ENCODE results near the gene ADCK2.

ADCK2 gene

DNA sequence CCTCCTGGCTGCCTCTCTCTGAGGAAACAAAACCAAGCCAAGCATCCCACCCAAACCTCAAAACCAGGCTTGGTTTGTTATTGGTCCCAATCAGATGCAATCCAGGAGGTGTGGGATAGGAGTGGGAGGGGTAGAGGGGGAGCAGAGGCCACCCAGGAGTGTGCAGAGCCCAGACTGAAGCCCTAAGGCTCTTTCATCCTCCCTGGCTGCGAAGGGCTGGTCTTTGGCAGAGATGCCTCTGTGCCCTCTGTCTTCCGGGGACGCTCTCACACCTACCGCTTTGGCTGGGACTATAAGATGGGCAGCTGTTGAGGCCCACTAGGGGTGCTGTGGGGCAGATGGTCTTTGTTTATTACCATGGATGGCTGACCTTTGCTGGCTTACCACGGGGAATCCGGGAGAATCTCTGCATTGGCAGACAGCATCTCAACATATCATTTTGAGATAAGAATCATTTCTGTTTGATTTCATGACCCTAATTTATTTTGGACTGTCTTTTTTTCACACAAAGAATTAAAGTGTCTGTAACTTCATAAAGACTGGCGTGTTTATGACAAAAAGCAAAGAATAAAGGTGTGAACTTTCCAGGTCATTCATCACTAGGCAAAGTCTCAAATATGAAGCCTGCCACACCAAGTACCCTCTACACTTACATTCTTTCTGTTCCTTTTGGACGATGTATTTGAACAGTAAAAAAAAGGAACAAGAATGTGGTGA is 25.7 kb upstream of the ADCK2 start:
- Histone ChIP-seq H3K9ac (ENCODE audit: low read depth in 1 of 2, low read length in 2 of 2) (no peak overlapping the region), H3K4me1 (ENCODE audit: control insufficient read depth in 1 of 2, insufficient read depth in 2 of 2, low read length in 2 of 2) (no peaks in the 10 kb centered on the region), H3K36me3 (ENCODE audit: control insufficient read depth in 1 of 2, insufficient read depth in 2 of 2, low read length in 2 of 2) (no peaks in the 10 kb centered on the region), H3K27me3 (ENCODE audit: control insufficient read depth in 1 of 2, insufficient read depth in 2 of 2, low read length in 2 of 2) (no peaks in the 10 kb centered on the region), H3K9me3 (ENCODE audit: control insufficient read depth in 1 of 2, low read length in 2 of 2) (no peaks in the 10 kb centered on the region), H3K27ac (ENCODE audit: low read depth, low read length) (no peak overlapping the region), H3K4me3 (ENCODE audit: low read depth in 1 of 2, low read length in 2 of 2) (no peak overlapping the region)

- H3K27ac ChIP-seq (ENCODE audit: low read depth, low read length) = no peak overlapping the region
- no peaks in the 10 kb centered on the region for H3K27me3 ChIP-seq (ENCODE audit: control insufficient read depth in 1 of 2, insufficient read depth in 2 of 2, low read length in 2 of 2)
- H3K4me1 ChIP-seq (ENCODE audit: control insufficient read depth in 1 of 2, insufficient read depth in 2 of 2, low read length in 2 of 2) = peaks cover 0 to 3% of the 10 kb centered on the region in 2 donors
- no peak overlapping the region for H3K4me3 ChIP-seq (ENCODE audit: low read depth in 1 of 2, low read length in 2 of 2)
- no peaks in the 10 kb centered on the region for H3K9me3 ChIP-seq (ENCODE audit: control insufficient read depth in 1 of 2, low read length in 2 of 2)
- no peak overlapping the region for H3K9ac ChIP-seq (ENCODE audit: low read depth in 1 of 2, low read length in 2 of 2)
- H3K36me3 ChIP-seq (ENCODE audit: control insufficient read depth in 1 of 2, insufficient read depth in 2 of 2, low read length in 2 of 2) = no peaks in the 10 kb centered on the region
These were observed 23.1 kb upstream of the ADCK2 start for GRCh38 chr7:140649556-140650205.

DNA sequence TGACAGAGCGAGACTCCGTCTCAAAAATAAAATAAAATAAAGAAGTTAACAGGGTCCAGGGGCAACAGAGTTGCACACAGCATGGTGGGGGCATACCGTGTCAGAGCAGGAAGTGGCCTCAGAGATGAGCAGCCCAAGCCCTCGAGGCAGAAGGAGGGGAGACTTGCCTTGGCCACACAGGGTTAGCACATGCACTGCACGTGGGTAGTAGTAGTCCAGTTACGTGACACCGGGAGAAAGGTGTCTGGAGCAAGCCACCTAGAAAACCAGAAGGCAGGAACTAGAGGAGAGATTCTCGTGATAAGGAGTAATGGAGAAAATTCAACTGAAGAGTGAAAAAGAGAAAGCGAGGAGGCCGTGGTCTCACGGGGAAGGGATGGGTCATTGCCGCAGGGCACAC is 22.4 kb upstream of the ADCK2 start:
- H3K27ac ChIP-seq (ENCODE audit: low read depth, low read length) = no peak overlapping the region
- H3K36me3 ChIP-seq (ENCODE audit: control insufficient read depth in 1 of 2, insufficient read depth in 2 of 2, low read length in 2 of 2) = no peaks in the 10 kb centered on the region
- no peaks in the 10 kb centered on the region for H3K9me3 ChIP-seq (ENCODE audit: control insufficient read depth in 1 of 2, low read length in 2 of 2)
- H3K9ac ChIP-seq (ENCODE audit: low read depth in 1 of 2, low read length in 2 of 2) = no peak overlapping the region
- H3K4me1 ChIP-seq (ENCODE audit: control insufficient read depth in 1 of 2, insufficient read depth in 2 of 2, low read length in 2 of 2) = peaks cover 0 to 3% of the 10 kb centered on the region in 2 donors
- H3K27me3 ChIP-seq (ENCODE audit: control insufficient read depth in 1 of 2, insufficient read depth in 2 of 2, low read length in 2 of 2) = no peaks in the 10 kb centered on the region
- no peak overlapping the region for H3K4me3 ChIP-seq (ENCODE audit: low read depth in 1 of 2, low read length in 2 of 2)

DNA sequence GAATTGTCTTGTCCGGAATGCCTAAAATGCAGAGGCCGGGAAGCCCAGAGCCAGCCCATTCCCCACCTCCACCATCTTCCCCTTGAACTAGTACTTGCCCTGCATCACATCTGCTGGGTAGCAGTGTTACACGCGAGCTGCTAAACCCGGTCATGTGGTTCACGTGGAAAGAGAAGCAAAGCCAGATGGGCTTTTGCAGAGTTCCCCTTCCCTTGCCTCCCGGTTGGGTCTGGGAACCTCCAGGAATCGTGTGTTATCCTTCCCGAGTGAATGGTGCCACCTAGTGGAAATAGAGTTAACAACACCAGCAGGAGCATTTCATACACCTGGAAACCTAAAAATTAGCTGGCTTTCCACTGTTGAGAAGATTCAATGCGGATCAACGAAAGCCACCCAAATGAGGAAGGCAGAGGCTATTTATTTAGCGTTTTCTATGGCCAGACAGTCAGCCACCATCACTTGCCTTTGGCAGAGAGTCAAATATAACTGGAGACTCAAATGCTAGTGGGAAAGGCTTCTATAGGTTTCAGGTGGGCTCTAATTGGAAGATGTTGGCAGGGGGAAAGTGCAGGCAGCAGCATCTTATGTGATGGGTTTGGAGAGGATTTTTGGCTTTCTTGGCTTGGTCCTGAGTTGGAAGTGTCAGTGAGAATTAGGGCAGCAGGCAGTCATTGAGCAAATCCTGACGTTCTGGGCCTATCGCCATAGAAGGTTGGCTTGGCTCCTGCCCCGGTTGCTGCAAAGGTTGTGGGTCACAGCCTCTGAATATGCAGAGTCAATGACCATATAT is 19.2 kb upstream of the ADCK2 start:
- H3K27me3 ChIP-seq (ENCODE audit: control insufficient read depth in 1 of 2, insufficient read depth in 2 of 2, low read length in 2 of 2) = no peaks in the 10 kb centered on the region
- no peaks in the 10 kb centered on the region for H3K36me3 ChIP-seq (ENCODE audit: control insufficient read depth in 1 of 2, insufficient read depth in 2 of 2, low read length in 2 of 2)
- H3K9ac ChIP-seq (ENCODE audit: low read depth in 1 of 2, low read length in 2 of 2) = peak overlapping the region in 1 of 2 donors; percentile 2
- H3K4me1 ChIP-seq (ENCODE audit: control insufficient read depth in 1 of 2, insufficient read depth in 2 of 2, low read length in 2 of 2) = peaks cover 0 to 16% of the 10 kb centered on the region in 2 donors
- H3K9me3 ChIP-seq (ENCODE audit: control insufficient read depth in 1 of 2, low read length in 2 of 2) = no peaks in the 10 kb centered on the region
- H3K27ac ChIP-seq (ENCODE audit: low read depth, low read length) = no peak overlapping the region
- H3K4me3 ChIP-seq (ENCODE audit: low read depth in 1 of 2, low read length in 2 of 2) = no peak overlapping the region

- H3K27ac ChIP-seq (ENCODE audit: low read depth, low read length) = no peak overlapping the region
- peaks cover 0 to 16% of the 10 kb centered on the region in 2 donors for H3K4me1 ChIP-seq (ENCODE audit: control insufficient read depth in 1 of 2, insufficient read depth in 2 of 2, low read length in 2 of 2)
- H3K36me3 ChIP-seq (ENCODE audit: control insufficient read depth in 1 of 2, insufficient read depth in 2 of 2, low read length in 2 of 2) = no peaks in the 10 kb centered on the region
- H3K27me3 ChIP-seq (ENCODE audit: control insufficient read depth in 1 of 2, insufficient read depth in 2 of 2, low read length in 2 of 2) = no peaks in the 10 kb centered on the region
- H3K9ac ChIP-seq (ENCODE audit: low read depth in 1 of 2, low read length in 2 of 2) = no peak overlapping the region
- no peak overlapping the region for H3K4me3 ChIP-seq (ENCODE audit: low read depth in 1 of 2, low read length in 2 of 2)
- no peaks in the 10 kb centered on the region for H3K9me3 ChIP-seq (ENCODE audit: control insufficient read depth in 1 of 2, low read length in 2 of 2)
These were observed 18.7 kb upstream of the ADCK2 start for GRCh38 chr7:140654109-140654387.

GRCh38 chr7:140654661-140655060 is 18.1 kb upstream of the ADCK2 start:
- Histone ChIP-seq H3K4me1 (ENCODE audit: control insufficient read depth in 1 of 2, insufficient read depth in 2 of 2, low read length in 2 of 2) (peaks cover 0 to 16% of the 10 kb centered on the region in 2 donors), H3K9ac (ENCODE audit: low read depth in 1 of 2, low read length in 2 of 2) (no peak overlapping the region), H3K4me3 (ENCODE audit: low read depth in 1 of 2, low read length in 2 of 2) (no peak overlapping the region), H3K27ac (ENCODE audit: low read depth, low read length) (no peak overlapping the region), H3K9me3 (ENCODE audit: control insufficient read depth in 1 of 2, low read length in 2 of 2) (no peaks in the 10 kb centered on the region), H3K27me3 (ENCODE audit: control insufficient read depth in 1 of 2, insufficient read depth in 2 of 2, low read length in 2 of 2) (no peaks in the 10 kb centered on the region), H3K36me3 (ENCODE audit: control insufficient read depth in 1 of 2, insufficient read depth in 2 of 2, low read length in 2 of 2) (no peaks in the 10 kb centered on the region)

DNA sequence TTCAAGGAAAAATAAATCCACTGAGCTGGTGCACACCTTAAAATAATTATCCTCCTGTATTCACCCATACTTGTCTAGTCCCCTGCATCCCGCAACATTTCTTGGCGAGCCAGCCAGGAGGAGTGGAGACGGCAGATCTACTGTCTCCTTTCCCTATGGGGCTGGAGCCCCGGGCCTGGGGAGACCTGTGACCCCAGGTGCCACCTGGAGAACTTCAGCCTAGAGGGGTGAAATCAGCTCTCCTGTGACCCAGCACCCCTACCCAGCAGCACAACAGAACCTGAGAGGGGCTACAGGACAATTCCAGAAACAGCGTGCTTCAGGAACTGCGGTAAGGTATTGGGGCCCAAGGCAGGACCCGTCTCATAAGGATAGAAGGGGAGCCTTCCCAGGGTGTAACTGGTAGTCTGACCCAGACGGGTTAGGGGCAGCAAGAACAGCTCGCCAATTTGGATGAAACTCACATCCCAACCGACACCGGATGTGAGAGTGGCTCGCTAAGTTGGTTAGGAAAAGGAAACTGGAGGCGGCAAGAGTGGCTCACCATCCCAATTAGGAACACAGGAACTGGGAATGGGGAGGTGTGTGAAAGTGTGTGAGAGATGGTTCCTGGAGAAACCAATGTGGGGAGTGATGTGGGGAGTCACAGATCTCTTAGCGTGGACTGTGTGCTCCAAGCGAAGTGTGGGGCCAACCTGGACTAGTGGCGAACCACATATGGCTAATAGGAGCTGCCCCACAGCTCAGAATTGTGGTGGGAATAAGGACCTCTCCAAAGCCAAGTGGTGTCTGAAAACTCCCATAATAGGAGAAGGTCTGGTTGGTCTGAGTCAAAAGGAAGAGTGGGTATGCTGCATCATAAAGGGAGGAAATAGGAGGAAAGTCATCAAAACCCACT is 17.0 kb upstream of the ADCK2 start:
- Histone ChIP-seq H3K27me3 (ENCODE audit: control insufficient read depth in 1 of 2, insufficient read depth in 2 of 2, low read length in 2 of 2) (no peaks in the 10 kb centered on the region), H3K4me3 (ENCODE audit: low read depth in 1 of 2, low read length in 2 of 2) (peak overlapping the region; percentile 1 to 47), H3K27ac (ENCODE audit: low read depth, low read length) (no peak overlapping the region), H3K9me3 (ENCODE audit: control insufficient read depth in 1 of 2, low read length in 2 of 2) (no peaks in the 10 kb centered on the region), H3K4me1 (ENCODE audit: control insufficient read depth in 1 of 2, insufficient read depth in 2 of 2, low read length in 2 of 2) (peaks cover 0 to 16% of the 10 kb centered on the region in 2 donors), H3K36me3 (ENCODE audit: control insufficient read depth in 1 of 2, insufficient read depth in 2 of 2, low read length in 2 of 2) (no peaks in the 10 kb centered on the region), H3K9ac (ENCODE audit: low read depth in 1 of 2, low read length in 2 of 2) (peak overlapping the region in 1 of 2 donors; percentile 36)

- H3K27ac ChIP-seq (ENCODE audit: low read depth, low read length) = no peak overlapping the region
These were observed 15.9 kb upstream of the ADCK2 start for GRCh38 chr7:140656548-140657515.

GRCh38 chr7:140657891-140658290 is 14.9 kb upstream of the ADCK2 start:
- no peak overlapping the region for H3K27ac ChIP-seq (ENCODE audit: low read depth, low read length)
- no peak overlapping the region for H3K9ac ChIP-seq (ENCODE audit: low read depth in 1 of 2, low read length in 2 of 2)
- no peaks in the 10 kb centered on the region for H3K36me3 ChIP-seq (ENCODE audit: control insufficient read depth in 1 of 2, insufficient read depth in 2 of 2, low read length in 2 of 2)
- H3K4me1 ChIP-seq (ENCODE audit: control insufficient read depth in 1 of 2, insufficient read depth in 2 of 2, low read length in 2 of 2) = peaks cover 0 to 16% of the 10 kb centered on the region in 2 donors
- no peaks in the 10 kb centered on the region for H3K27me3 ChIP-seq (ENCODE audit: control insufficient read depth in 1 of 2, insufficient read depth in 2 of 2, low read length in 2 of 2)
- no peak overlapping the region for H3K4me3 ChIP-seq (ENCODE audit: low read depth in 1 of 2, low read length in 2 of 2)
- H3K9me3 ChIP-seq (ENCODE audit: control insufficient read depth in 1 of 2, low read length in 2 of 2) = no peaks in the 10 kb centered on the region

More at GRCh38 chr7:140656548-140657515, 15.9 kb upstream of the ADCK2 start:
- Histone ChIP-seq H3K4me3 (ENCODE audit: low read depth in 1 of 2, low read length in 2 of 2) (peak overlapping the region; percentile 1 to 48), H3K9me3 (ENCODE audit: control insufficient read depth in 1 of 2, low read length in 2 of 2) (no peaks in the 10 kb centered on the region), H3K9ac (ENCODE audit: low read depth in 1 of 2, low read length in 2 of 2) (peak overlapping the region; percentile 3 to 39), H3K4me1 (ENCODE audit: control insufficient read depth in 1 of 2, insufficient read depth in 2 of 2, low read length in 2 of 2) (peaks cover 0 to 16% of the 10 kb centered on the region in 2 donors), H3K36me3 (ENCODE audit: control insufficient read depth in 1 of 2, insufficient read depth in 2 of 2, low read length in 2 of 2) (no peaks in the 10 kb centered on the region), H3K27me3 (ENCODE audit: control insufficient read depth in 1 of 2, insufficient read depth in 2 of 2, low read length in 2 of 2) (no peaks in the 10 kb centered on the region)
